H1 (cell line): ENCODE results near the gene FBLN2. TPM values are rescaled to one million over a fixed set of nuclear protein-coding genes. Genes with fewer than 3 reads are reported as not detected.

Experiments
- CTCF ChIA-PET: fragments of 300-600 bp; sonication (Branson Sonifier 250); formaldehyde crosslinking; loops from one replicate; lab custom pipeline; 2021; ENCODE audit not compliant: partially characterized antibody; lab: Charles Lee
- POLR2A ChIA-PET: fragments of 300-600 bp; sonication (Branson Sonifier 250); formaldehyde crosslinking; loops from one replicate; lab custom pipeline; 2021; ENCODE audit warnings: inconsistent platforms; ENCODE audit not compliant: partially characterized antibody; lab: Charles Lee
- DNase-seq, 2 experiments: peaks; one replicate each; pipeline versions ENCODE4 v3.0.0 to v3.0.0-alpha.2; 2010 to 2022; ENCODE audit warnings: low spot score in 2 of 2, low read depth in 1 of 2, mixed read lengths in 1 of 2
- FAIRE-seq: peaks from 2 replicates; lab custom pipeline; 2011; peaks lifted over from hg19 to GRCh38; lab: Jason Lieb, UNC
- H2AFZ ChIP-seq: 2 replicates; pipeline ENCODE4 v1.8.1; 2012; ENCODE audit warnings: low read length, inconsistent platforms
- H2AK5ac ChIP-seq: 2 replicates; pipeline ENCODE4 v1.6.1; 2013; ENCODE audit warnings: low read depth, low read length
- H2BK120ac ChIP-seq: replicated peaks from 2 replicates; pipeline ENCODE3; 2013; ENCODE audit warnings: low read depth, low read length, inconsistent platforms
- H2BK12ac ChIP-seq: 2 replicates; pipeline ENCODE4 v1.6.1; 2013; ENCODE audit warnings: low read depth, low read length
- H2BK15ac ChIP-seq: 2 replicates; pipeline ENCODE4 v1.6.1; 2013; ENCODE audit warnings: low read length
- H2BK20ac ChIP-seq: 2 replicates; pipeline ENCODE4 v1.6.1; 2013; ENCODE audit warnings: low read length
- H2BK5ac ChIP-seq: 2 replicates; pipeline ENCODE4 v1.6.1; 2013; ENCODE audit warnings: low read depth, low read length
- H3K14ac ChIP-seq: 2 replicates; pipeline ENCODE4 v1.6.1; 2013; ENCODE audit warnings: inconsistent platforms; ENCODE audit not compliant: insufficient read length
- H3K18ac ChIP-seq: 2 replicates; pipeline ENCODE4 v1.6.1; 2013; ENCODE audit warnings: low read length; ENCODE audit errors: extremely low read depth
- H3K23ac ChIP-seq: 2 replicates; pipeline ENCODE4 v1.6.1; 2013; ENCODE audit warnings: inconsistent platforms; ENCODE audit not compliant: insufficient read length
- H3K23me2 ChIP-seq: 2 replicates; pipeline ENCODE4 v1.6.1; 2013; ENCODE audit warnings: low read depth, low read length
- H3K27ac ChIP-seq: 2 replicates; pipeline ENCODE4 v1.6.1; 2011; ENCODE audit warnings: low read depth, low read length, inconsistent platforms
- H3K27me3 ChIP-seq, 4 experiments: replicated peaks in 1 of 4; 1 replicate in 1 of 4; 2 replicates in 3 of 4; pipeline versions ENCODE4 v1.6.1 to v1.8.1; 2011 to 2013; ENCODE audit warnings: low read length in 3 of 4, mild to moderate bottlenecking in 3 of 4, inconsistent platforms in 2 of 4, mixed read lengths in 2 of 4, moderate library complexity in 1 of 4; ENCODE audit not compliant: control insufficient read depth in 3 of 4, insufficient read depth in 3 of 4; ENCODE audit errors: extremely low read depth in 1 of 4
- H3K36me3 ChIP-seq, 4 experiments: 2 replicates each; pipeline versions ENCODE4 v1.6.1 to v1.8.1; 2011 to 2013; ENCODE audit warnings: mild to moderate bottlenecking in 4 of 4, low read length in 3 of 4, moderate library complexity in 2 of 4, control low read depth in 1 of 4, inconsistent platforms in 1 of 4; ENCODE audit not compliant: insufficient read depth in 4 of 4, control insufficient read depth in 2 of 4
- H3K4ac ChIP-seq: replicated peaks from 2 replicates; pipeline ENCODE3; 2013; ENCODE audit warnings: low read length, low read depth, mixed read lengths, inconsistent platforms; ENCODE audit not compliant: insufficient read length
- H3K4me1 ChIP-seq, 4 experiments: replicated peaks in 1 of 4; 1 replicate in 1 of 4; 2 replicates in 3 of 4; pipeline versions ENCODE4 v1.6.1 to v1.8.1; 2011 to 2013; ENCODE audit warnings: low read length in 3 of 4, inconsistent platforms in 2 of 4, mixed read lengths in 1 of 4; ENCODE audit not compliant: insufficient read depth in 4 of 4, control insufficient read depth in 3 of 4
- H3K4me2 ChIP-seq, 2 experiments: 2 replicates each; pipeline versions ENCODE4 v1.6.1 to v1.8.1; 2011 to 2013; ENCODE audit warnings: low read depth in 2 of 2, low read length in 2 of 2, control low read depth in 1 of 2, inconsistent platforms in 1 of 2, mild to moderate bottlenecking in 1 of 2; ENCODE audit not compliant: insufficient read depth in 1 of 2
- H3K4me3 ChIP-seq, 4 experiments: fragments of 200-600, 300-600 bp in 1 of 4; sonication (generic), shearing (Covaris generic), sonication (Bioruptor Twin) in 1 of 4; 2 replicates each; pipeline versions ENCODE4 v1.5.1 to v1.8.1; 2011 to 2016; ENCODE audit warnings: low read length in 4 of 4, low read depth in 3 of 4, control low read depth in 2 of 4, inconsistent platforms in 2 of 4, mild to moderate bottlenecking in 2 of 4, mixed read lengths in 1 of 4, moderate library complexity in 1 of 4; ENCODE audit not compliant: insufficient read depth in 2 of 4; ENCODE audit errors: extremely low read depth in 1 of 4
- H3K56ac ChIP-seq: replicated peaks from 2 replicates; pipeline ENCODE3; 2013; ENCODE audit warnings: low read depth, mild to moderate bottlenecking, mixed read lengths, low read length, inconsistent platforms; ENCODE audit not compliant: insufficient read length
- H3K79me1 ChIP-seq: 2 replicates; pipeline ENCODE4 v1.6.1; 2013; ENCODE audit warnings: low read depth, low read length, control low read depth
- H3K79me2 ChIP-seq, 2 experiments: 2 replicates each; pipeline versions ENCODE4 v1.6.1 to v1.8.1; 2012 to 2013; ENCODE audit warnings: low read length in 2 of 2, mild to moderate bottlenecking in 2 of 2, inconsistent platforms in 1 of 2; ENCODE audit not compliant: insufficient read depth in 2 of 2, control insufficient read depth in 1 of 2
- H3K9ac ChIP-seq, 4 experiments: replicated peaks in 1 of 4; 1 replicate in 1 of 4; 2 replicates in 3 of 4; pipeline versions ENCODE4 v1.6.1 to v1.8.1; 2011 to 2013; ENCODE audit warnings: low read depth in 3 of 4, low read length in 3 of 4, control low read depth in 2 of 4, mild to moderate bottlenecking in 2 of 4, moderate library complexity in 2 of 4, inconsistent platforms in 1 of 4; ENCODE audit errors: extremely low read depth in 1 of 4
- H3K9me3 ChIP-seq, 2 experiments: 2 replicates each; pipeline versions ENCODE4 v1.6.1 to v1.8.1; 2012 to 2013; ENCODE audit warnings: mild to moderate bottlenecking in 2 of 2, moderate library complexity in 2 of 2, control low read depth in 1 of 2, inconsistent platforms in 1 of 2, low read depth in 1 of 2, low read length in 1 of 2, mixed read lengths in 1 of 2; ENCODE audit not compliant: insufficient read depth in 2 of 2
- H4K20me1 ChIP-seq, 2 experiments: replicated peaks in 1 of 2; 2 replicates each; pipeline versions ENCODE3 to v1.8.1; 2011 to 2013; ENCODE audit warnings: inconsistent platforms in 2 of 2, low read length in 2 of 2, mild to moderate bottlenecking in 1 of 2; ENCODE audit not compliant: insufficient read depth in 2 of 2, control insufficient read depth in 1 of 2
- H4K5ac ChIP-seq: 2 replicates; pipeline ENCODE4 v1.6.1; 2013; ENCODE audit warnings: low read length, low read depth, mixed read lengths, inconsistent platforms; ENCODE audit not compliant: insufficient read length
- H4K8ac ChIP-seq: 2 replicates; pipeline ENCODE4 v1.8.0; 2013; ENCODE audit warnings: mild to moderate bottlenecking, moderate library complexity, low read length, inconsistent platforms; ENCODE audit not compliant: insufficient read depth; ENCODE audit errors: extremely low read depth
- H4K91ac ChIP-seq: replicated peaks from 2 replicates; pipeline ENCODE3; 2013; ENCODE audit warnings: low read length, mixed read lengths, inconsistent platforms; ENCODE audit not compliant: insufficient read length
- KDM1A ChIP-seq: fragments of 200-600, 300-600 bp; sonication (generic); IDR thresholded peaks from 2 replicates; pipeline ENCODE4 v1.7.1; 2016; ENCODE audit warnings: mild to moderate bottlenecking, low read length, borderline replicate concordance
- SIN3A ChIP-seq, 2 experiments: IDR thresholded peaks in 1 of 2; conservative IDR thresholded peaks in 1 of 2; 2 replicates each; pipeline ENCODE4 v1.6.1; 2011 to 2012; ENCODE audit warnings: low read length in 2 of 2, improper control_type of control experiment in 1 of 2, low read depth in 1 of 2, mild to moderate bottlenecking in 1 of 2
- WGBS, 2 experiments: shearing (Covaris generic) in 1 of 2; methylation state at CpG; one replicate each; pipeline versions ENCODE4 v1.1.6 to v1.1.7; 2013 to 2015; ENCODE audit warnings: low lambda C conversion rate in 2 of 2, mixed read lengths in 2 of 2, inconsistent platforms in 1 of 2, low coverage in 1 of 2, missing lambda C conversion rate in 1 of 2; ENCODE audit not compliant: insufficient replicate concordance in 2 of 2, insufficient coverage in 1 of 2, insufficient read length in 1 of 2; ENCODE audit errors: extremely low coverage in 1 of 2, missing lambda C conversion rate in 1 of 2; 5-methylcytosine and 5-hydroxymethylcytosine counted together
- polyA plus RNA-seq, 7 experiments: library from polyadenylated mRNA; depleted of rRNA in 3 of 7; stranded (reverse) in 5 of 7; unstranded in 2 of 7; fragments of >200 nt in 5 of 7; fragments of 200-250 nt in 2 of 7; gene quantifications; 1 replicate in 5 of 7; 2 replicates in 1 of 7; 4 replicates in 1 of 7; pipeline versions ENCODE4 v1.2.1 to v1.2.3, GENCODE V29; 2011 to 2013; ENCODE audit warnings: missing spikeins in 2 of 7, mixed read lengths in 2 of 7
- total RNA-seq: library from RNA; stranded (reverse); fragmentation: NEBNext Ultra II Directional; extraction: Animal tissue kit (Norgen Biotek cat#: 25700); gene quantifications from 2 replicates; pipeline ENCODE4 v1.2.1, GENCODE V29; 2021

FBLN2 gene
- total and polyA plus RNA-seq, 2 of the 8 experiments (the other 6 are each of a cell fraction or from before 2014, with no cell fraction given) = 17.4 to 24.2 TPM

- no peak overlapping the region for H3K56ac ChIP-seq
- POLR2A ChIA-PET = no interaction called here
These were observed 128.3 kb downstream of the FBLN2 start for GRCh38 chr3:13677272-13677671.

More at GRCh38 chr3:13677272-13677671, 128.3 kb downstream of the FBLN2 start:
- 87% methylated on average over 4 of the region's 4 CpGs; no CpG with 5 or more reads in 1 of the 2 experiments for WGBS, 2 experiments
- H4K5ac ChIP-seq = no peak overlapping the region
- no peaks in the 10 kb centered on the region for H3K36me3 ChIP-seq
- H3K23ac ChIP-seq = no peak overlapping the region
- H3K23me2 ChIP-seq = no peaks in the 10 kb centered on the region
- no peak overlapping the region for H4K8ac ChIP-seq
- no peak overlapping the region for H3K4me3 ChIP-seq
- no peak overlapping the region for H3K9ac ChIP-seq
- FAIRE-seq = no peak
- H3K79me2 ChIP-seq = no peaks in the 10 kb centered on the region
- no peak overlapping the region for H2AK5ac ChIP-seq
- H4K91ac ChIP-seq = no peak overlapping the region
- H3K27me3 ChIP-seq = no peaks in the 10 kb centered on the region
- H3K18ac ChIP-seq = no peak overlapping the region
- H3K14ac ChIP-seq = no peak overlapping the region
- no peak for DNase-seq
- no peak overlapping the region for H2BK5ac ChIP-seq
- no peak overlapping the region for H3K4ac ChIP-seq
- H3K79me1 ChIP-seq = no peaks in the 10 kb centered on the region
- H2BK12ac ChIP-seq = no peak overlapping the region
- no peak overlapping the region for H2BK15ac ChIP-seq
- H3K9me3 ChIP-seq = no peaks in the 10 kb centered on the region
- H3K4me1 ChIP-seq = no peaks in the 10 kb centered on the region
- no peak overlapping the region for H3K27ac ChIP-seq
- no peak overlapping the region for H3K4me2 ChIP-seq
- CTCF ChIA-PET = interaction anchor here (1.7 to 34.9 kb wide), 5 partner anchors 11 to 207 kb away, joined by 4 to 765 read pairs (median 12); partner anchors contain the start of gene WNT7A
- H4K20me1 ChIP-seq = no peaks in the 10 kb centered on the region
- TF ChIP-seq SIN3A (conservative IDR thresholded peaks at IDR 0.05 in 1 of 2, IDR thresholded peaks at IDR 0.05 in 1 of 2; ENCODE audit: low read depth in 1 of 2, low read length in 2 of 2) (no peak), KDM1A (peak; percentile 55; the same call in 1 of the 2 replicates)
- H2BK120ac ChIP-seq = no peak overlapping the region
- H2AFZ ChIP-seq = no peak overlapping the region
- H2BK20ac ChIP-seq = no peak overlapping the region; the same call in 1 of the 2 replicates
